ENCODE data around the gene CERK.
"Not testable (repeated sequence)": the region's sequence is repeated elsewhere in the genome, so short reads cannot be mapped to it uniquely, and the experiment has no call there.

The CERK gene

DNA sequence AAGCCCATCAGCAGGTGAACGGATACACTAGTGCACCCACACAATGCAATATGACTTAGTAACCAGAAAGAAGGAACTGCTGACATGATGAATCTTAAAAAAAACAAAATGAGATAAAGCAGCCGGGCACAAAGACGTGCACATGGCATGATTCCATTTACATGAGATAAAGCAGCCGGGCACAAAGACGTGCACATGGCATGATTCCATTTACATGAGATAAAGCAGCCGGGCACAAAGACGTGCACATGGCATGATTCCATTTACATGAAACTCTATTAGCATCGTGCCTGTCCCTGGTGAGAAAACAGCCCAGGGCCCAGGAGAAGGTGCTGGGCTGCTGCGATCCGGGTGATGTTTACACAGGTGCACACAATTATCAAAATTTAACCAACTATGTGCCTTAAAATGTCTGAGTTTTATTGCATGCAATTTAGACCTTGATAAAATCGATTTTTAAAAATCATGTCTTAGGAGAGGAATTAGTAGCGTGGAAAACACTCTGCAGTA is 3.8 kb downstream of the CERK start:
- DNase-seq: not testable (repeated sequence)

DNA sequence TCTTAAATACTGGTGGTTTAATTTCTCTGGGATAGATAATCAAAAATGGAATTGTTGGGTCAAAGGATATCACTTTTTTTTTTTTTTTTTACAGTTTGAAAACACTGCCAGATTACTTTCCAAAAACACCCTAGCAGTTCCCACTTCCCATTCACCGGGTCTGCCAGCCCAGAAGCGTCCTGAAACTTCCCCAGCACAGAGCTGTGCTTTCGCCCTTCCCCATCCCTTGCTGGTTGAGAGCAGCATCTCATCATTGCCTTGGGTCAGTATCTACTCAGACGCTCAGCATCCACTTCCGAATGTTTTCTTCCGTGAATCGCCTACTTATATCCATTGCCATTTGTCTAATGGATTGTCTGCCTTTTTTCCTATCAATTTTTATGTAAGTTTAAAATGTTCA is 5.5 kb downstream of the CERK start:
- no peak for DNase-seq

DNA sequence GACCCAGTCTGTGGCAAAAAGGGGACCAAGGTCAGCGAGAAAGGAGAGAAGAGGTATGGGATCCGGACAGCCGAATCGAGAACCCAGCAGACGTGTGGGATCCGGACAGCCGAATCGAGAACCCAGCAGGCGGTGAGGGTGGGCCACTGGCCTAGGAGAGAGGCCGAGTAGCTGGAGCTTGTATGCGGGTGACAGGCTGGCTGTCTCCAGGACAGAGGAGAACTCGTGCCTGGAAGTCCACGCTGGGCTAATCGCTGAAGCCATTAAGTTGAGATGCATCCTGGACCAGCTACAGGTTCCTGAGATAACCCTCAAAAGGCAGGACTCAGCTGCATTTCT is 6.0 kb downstream of the CERK start:
- no peak for DNase-seq

DNA sequence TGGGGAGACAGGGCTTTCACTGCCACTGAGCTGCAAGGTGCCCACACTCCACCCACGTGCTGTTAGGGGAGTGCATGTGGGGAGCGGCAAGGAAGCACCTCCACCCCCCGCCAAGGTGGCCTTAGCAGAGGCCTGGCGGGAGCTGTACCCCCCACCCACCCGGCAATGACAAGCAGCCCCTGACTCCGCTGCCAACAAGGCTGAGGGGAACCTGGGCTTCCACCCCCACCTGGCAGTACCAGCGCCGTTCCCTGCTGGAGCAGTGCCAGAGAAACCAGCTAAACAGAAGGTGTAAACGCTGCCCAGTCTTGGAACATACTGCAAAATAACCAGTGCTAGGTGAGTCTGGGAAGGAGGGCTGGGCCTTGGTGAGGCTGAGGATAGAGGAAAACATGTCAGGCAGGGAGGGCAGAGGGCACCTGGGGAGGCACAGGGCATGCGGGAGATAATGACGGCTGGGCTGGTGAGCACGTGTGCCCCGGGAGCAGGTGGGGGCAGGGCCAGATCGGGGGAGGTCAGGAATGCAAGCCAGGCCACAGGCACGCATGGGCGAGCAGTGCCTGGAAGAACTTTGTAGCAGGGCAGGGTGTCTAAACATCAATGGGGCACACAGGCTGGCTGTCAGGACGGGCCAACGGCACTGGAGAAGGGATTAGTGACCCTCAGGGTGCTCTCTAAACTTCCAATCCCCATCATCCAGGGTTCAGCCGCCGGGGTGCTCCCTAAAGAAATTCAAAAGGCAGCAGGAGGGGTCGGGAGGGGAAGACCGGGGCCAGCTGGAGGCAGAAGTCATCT is 6.6 kb downstream of the CERK start:
- DNase-seq: no peak

DNA sequence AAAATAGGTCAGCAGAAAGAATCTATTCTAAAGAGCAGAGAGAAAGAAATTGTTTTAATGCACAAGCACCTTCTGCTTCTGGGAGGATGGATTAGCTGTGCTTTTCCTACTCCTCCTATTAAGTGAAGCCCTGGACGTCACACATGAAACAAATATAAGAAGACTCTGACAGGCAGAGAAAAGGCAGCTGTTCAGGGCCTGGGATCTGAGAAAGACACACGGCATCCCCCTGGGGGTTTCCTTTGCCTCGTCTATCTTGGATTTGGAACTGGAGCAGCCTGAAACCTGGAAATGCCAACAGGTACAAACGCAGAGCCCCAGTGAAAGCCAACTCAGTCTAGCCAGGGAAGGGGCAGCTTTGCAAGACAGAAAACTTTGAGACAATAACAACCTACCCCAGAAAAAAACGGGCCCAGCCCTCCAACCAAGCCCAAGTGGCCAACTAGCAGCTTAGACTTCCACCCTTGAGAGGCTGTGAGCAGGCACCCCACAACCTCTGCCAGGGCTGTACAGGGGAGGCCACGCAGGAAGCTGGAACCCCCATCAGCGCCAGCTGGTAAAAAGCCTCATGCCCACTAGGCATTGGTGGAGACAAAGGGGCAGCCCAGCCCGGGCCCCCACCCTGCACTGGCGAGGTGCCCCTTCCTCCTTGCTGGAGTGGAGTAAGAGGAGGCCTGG is 7.3 kb downstream of the CERK start:
- DNase-seq: no peak

DNA sequence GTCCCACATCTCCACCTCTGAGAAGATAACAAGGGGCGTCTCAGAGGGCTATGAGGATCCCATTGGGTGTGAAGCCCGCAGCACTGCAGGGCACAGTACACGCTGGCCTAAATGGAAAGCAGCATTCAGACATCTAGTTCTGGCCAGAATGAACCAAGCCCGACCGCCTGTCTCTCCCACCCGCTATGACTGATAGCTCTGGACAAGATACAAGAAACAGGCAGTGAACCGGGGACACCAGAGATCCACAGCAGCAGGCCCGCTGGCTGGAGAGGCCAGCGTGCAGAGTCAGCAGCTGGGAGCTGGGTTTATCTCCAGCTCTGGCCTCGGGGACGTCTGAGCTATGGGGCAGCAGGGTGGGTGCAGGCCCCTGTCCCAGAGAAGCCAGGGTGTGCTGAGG is 9.6 kb downstream of the CERK start:
- no peak for DNase-seq

DNA sequence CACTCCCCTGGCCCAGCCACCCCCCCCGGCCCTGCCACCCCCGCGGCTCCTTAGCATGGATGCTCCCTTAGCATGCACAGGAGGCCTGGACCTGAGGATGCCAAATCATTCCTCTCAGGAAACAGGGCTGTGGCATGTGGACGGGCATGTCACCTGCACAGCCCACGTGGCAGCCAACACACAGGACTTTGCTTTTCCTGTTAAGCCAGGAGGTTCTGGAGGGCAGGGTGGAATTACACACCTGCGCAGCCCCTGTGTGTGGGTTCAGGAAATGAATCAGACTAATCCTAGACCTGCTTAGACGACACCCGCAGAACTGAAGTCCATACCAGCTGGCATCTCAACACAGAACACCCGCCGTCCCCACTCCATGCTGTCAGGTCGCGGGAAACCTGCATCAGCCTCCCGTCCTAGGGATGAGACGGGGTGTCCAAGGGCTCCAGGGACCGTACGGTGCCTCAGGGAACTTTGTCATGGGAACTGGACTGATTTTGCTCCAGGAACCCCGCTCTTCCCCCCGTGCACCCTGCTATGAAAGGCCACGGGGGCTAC is 10.2 kb downstream of the CERK start:
- DNase-seq: no peak

DNA sequence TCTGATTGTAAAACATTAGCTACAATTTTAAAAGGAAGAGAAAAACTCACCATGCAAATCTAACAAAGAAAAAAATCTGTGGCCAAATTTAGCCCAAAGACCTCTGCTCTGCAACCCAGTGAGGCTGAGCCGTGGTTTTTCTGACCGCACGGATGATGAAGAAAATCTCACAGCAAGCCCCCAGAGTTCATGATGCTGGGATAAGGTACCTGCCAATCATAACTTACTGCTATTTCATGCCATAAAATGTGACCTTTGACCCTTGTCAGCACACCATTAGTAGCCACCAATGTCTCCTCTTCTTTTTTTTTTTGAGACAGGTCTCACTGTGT is 11.1 kb downstream of the CERK start:
- DNase-seq: no peak

DNA sequence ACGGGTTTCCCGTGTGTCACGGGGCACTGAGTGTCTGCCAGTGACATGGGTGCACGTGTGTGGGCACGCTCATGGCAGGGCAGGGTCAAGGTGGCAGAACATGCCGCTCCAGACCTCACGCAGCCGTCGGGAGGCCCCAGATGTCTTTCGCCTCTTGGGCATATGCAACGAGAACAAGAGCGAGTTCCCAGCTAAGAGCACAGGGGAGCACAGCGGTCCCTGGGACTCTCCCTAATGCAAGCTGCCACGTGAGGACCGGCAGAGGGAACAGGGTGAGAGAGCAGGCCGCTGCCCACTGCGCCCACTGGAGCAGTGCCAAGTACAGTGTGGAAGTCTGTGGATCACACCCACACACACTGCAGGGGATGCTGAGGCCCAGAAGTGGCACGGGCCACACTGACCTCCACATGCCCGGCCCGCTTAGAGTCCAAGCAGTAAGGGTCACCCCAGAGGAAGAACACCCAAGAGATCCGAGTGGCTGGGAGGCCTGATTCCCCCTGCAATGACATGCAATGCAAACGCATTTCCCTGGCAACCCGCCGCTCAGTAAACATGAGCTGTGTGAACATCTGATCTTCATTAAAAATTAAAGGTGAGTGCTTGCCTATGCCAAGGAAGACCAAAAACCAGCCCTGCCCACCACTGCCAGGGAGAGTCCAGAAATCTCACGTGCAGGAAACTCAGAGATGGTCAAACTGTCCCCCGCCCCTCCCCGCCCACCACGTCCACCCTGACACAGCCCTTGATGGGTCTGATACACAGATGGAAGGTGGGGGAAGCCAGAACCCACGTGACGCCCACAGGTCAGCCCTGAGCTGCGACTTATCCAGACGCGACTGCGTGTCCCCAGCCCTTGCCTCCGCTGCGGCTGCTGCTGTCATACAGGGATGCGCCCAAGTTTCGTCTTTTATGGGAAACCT is 11.7 kb downstream of the CERK start:
- DNase-seq: no peak

DNA sequence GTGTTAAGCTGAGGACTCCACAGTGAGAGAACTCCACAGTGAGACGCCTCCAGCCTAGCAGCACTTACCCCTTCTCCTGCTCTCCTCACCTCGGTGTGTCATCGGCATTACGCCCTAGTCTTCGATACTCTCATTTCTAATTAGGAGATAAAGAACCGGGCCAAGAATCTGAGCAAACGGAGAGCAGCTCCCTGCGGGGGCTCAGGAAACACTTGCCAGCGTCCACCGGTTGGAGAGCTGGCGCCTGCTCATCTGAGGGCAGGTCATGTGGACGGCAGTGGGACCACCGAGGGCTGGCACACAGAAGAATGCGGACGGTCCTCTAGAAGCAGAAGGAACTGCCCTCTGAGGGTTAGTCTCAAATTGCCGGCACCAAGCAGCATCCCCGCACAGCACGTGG is 13.0 kb downstream of the CERK start:
- no peak for DNase-seq

DNA sequence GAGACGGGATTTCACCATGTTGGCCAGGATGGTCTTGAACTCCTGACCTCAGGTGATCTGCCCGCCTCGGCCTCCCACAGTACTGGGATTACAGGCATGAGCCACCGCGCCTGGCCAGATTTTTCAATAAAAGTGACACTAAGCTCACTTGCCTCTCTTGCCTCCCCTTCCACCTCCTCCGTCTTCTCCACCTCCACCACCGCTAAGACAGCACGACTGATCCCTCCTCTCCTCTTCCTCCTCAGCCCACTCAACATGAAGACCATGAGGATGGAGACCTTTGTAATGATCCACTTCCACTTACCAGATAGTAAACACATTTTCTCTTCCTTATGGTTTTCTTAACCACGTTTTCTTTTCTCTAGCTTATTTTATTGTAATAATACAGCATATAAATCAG is 14.2 kb downstream of the CERK start:
- no peak for DNase-seq

DNA sequence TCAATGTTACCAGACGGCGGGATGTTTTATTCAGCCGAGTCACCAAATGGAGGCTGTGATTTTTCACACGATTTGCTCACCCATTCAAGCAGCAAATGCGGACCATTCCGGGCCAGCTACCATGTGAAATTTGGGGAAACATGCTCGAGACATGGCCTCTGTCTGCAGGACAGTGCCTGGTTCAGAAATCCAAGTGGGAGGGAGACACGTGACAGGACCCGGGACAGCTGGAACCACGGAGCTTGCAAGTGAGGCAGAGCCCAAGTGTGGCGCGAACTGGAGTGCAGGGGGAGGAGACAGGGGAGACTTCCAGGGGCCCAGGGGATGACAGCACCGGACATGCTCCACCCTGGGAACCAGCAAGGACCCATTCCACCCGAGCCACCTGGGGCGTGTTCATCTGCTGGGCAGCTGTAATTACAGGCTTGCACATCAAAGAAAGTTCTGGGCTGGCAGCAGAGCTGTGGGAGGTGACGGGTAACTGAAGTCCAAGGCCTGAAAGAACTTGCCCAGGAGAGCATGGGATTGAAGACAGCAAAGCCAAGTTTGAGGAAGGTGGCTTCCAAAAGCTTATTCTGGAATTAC is 16.5 kb downstream of the CERK start:
- DNase-seq: no peak

DNA sequence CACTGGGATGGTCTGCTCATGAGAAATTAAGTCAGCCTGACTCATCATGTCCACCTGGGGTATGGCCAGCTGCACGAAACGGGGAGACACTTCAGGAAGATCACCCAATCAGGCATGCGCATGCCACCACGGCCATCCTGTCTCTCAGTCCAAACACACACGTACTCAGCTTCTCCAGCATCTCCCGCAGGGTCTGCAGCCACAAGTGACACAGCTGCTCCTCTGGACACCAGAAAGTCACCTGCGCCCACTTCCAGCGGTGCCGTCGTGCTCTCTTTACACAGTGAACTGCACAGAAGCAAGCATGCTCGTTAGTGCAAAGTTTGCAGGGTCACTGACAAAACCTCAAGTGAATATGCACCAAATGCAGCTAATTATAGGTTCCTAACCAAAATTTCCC is 18.1 kb downstream of the CERK start:
- DNase-seq: no peak

DNA sequence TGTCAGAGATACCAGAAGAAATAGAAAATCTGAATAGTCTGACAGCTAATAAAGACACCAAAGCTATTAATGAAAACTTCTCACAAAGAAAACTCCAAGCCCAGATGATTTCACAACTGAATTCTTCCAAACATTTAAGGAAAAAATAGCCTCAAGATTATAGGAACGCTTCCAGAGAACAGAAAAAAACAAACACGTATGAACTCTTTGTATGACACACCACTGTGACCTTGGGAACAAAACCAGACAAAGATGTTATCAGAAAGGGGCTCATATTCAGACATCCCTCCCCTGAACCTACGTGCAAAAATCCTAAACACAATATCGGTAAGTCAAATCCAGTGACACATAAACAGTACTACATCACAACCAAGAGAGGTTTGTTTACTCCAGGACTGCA is 23.5 kb downstream of the CERK start:
- no peak for DNase-seq

DNA sequence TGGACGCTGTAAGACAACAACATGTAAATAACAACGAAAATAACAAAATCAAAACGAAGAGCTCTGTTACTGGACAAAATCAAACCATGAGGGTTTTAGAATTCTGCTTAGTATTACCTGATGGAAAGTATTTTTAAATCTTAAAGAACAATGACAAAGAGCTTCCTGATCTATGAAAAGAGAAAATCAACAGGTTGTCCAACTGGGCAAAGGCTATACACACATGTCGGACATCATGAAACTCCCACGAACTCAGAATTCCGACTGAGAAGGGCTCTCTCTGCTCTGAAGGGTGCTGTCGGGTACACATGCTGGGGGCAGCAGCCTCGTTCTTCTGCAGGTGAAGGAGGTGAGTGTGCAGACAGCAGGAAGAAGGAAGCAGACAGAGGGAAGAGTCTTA is 25.8 kb downstream of the CERK start:
- DNase-seq: no peak

DNA sequence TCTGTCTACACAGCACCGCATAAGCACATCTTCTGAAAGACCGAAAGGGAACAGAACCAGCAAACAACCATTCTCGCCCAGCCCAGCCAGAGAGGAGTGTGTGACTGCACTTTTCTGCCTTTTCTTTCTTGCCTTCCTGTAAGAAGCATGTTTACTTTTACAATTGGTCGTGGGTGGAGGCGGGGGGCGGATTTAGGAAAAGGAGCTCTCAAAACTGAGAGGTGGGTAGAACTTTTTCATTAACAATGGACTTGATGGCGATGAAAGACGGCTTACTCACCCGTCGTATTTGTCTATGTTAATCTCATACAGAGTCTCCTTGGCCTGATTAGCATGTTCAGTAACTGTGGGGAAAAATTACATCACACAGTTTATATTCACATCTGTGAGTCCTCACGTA is 27.2 kb downstream of the CERK start:
- DNase-seq: peak in 1 of 58 donors; percentile 18

DNA sequence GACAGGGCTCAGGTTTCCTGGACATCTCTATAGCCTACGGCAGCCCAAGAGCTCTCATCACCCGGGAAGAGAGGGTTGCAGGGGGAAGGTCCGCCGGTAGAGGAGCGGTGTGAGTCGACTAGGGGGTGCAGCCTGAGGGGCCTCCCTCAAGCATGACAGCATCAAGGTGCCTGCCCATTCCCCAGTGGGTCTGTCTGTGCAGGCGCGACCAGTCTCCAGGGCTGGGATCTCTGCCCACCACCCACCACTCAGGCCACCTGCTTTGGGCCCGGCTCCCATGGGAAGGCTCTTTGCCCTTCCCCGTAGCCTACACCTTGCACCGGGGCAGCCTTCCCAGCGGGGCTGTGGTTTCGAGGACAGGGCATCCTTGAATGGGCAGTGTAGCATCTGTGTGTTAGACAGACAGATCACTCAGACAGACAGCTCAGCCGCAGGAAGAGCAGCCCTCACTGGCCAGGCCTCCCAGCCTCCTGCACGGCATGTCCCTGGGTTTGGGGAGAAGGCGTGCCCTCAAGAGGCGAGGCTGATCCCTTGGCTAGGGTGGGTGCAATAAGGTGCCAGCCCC is 29.2 kb downstream of the CERK start:
- DNase-seq: no peak

DNA sequence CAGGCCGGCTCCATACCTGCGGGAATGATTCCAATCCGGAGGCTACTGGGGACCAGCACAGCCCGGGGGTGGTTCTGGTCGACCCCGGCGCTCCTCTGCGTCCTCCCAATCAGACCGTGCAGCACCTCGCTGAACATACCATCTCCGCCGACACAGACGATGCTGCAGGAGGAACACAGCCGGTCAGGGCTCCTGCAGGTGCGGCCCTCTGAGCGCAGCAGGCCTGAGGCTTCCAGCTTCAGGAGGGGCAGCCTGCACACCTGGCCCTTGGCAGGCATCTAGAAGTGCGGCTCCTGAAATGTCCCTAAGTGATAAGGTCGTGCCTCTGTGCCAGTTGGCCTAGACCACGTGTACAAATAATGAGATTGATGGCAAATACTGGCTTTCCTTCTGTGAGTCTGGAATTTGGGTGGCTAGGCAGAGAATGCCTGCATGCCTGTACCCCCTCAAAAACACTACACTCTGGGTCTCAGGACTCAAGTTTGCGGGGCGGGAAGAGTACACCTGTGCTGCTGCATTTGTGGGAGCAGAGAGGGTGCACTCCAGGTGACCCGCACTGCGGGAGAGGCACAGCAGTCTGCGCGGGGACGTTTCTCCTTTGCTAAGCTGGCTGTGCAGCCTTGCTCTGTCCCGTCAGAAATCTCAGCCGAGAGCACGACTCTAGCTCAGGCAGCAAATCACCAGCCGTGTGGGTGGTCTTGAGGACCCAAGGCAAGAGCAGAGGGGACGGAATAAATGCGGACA is 30.1 kb downstream of the CERK start:
- DNase-seq: no peak

DNA sequence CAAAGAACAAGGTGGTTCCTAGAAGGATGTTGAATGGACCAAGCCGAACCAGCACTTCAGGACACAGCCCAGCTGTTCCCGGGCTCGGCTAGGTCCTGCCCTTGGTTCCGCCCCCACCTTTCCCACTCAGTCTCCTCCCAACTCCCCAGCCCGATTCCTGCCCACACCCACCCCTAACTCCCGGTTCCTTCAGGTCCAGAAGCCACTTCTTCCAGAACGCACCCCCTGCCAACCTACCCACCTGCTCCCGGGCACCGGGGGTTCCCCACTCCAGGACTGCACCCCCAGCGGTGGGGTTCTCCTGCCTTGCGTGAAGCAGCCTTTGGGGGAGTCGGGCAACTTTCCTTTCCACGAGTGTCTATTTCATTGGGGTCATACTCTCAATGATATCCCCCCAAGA is 30.7 kb downstream of the CERK start:
- no peak for DNase-seq

DNA sequence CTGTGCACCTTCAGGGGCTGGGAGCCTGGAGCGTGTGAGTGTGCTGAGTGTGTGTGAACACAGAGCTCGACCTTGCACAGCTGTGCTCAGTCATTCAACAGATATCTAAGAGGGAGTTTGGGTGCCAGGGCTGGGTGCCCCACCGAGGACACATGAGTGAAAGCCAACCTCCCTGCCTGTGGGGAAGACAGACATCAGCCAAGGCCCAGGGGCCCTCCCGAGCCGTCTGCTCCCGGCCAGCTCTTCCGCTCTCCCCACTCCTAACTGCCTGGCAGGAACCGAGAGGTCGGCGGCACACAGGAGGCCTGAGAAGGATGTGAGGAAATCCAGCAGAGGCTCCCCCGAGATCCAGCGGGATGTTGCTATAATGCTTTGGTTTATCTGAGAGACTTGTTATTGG is 32.0 kb downstream of the CERK start:
- no peak for DNase-seq

Measured in anterior cingulate cortex (tissue), 58 donors.